CD4-positive, alpha-beta memory T cell (primary cell): ENCODE measurements around the gene PBX3. TPM values are rescaled to one million over a fixed set of nuclear protein-coding genes. Genes with fewer than 3 reads are reported as not detected.
A peak's percentile ranks its signal among the peaks of the same experiment; 100 is the strongest.
"Not testable (repeated sequence)": the region's sequence is repeated elsewhere in the genome, so short reads cannot be mapped to it uniquely, and the experiment has no call there.

Experiments
- CTCF ChIA-PET: fragments of 350-600 bp; sonication (Branson Sonifier 250); formaldehyde crosslinking; loops from one replicate; lab custom pipeline; 2021; ENCODE audit warnings: inconsistent platforms; ENCODE audit not compliant: partially characterized antibody; lab: Charles Lee
- POLR2A ChIA-PET: fragments of 350-600 bp; sonication (Branson Sonifier 250); formaldehyde crosslinking; loops from one replicate; lab custom pipeline; 2021; ENCODE audit not compliant: partially characterized antibody; lab: Charles Lee
- DNase-seq, 5 donors: peaks; one replicate each; pipeline versions ENCODE4 v3.0.0 to v3.0.0-alpha.2; 2020 to 2022; ENCODE audit warnings: mixed read lengths in 1 of 5
- H3K27ac ChIP-seq: one replicate; pipeline ENCODE4 v1.7.0; 2013; ENCODE audit warnings: low read depth, low read length
- H3K27me3 ChIP-seq: 2 replicates; pipeline ENCODE4 v1.7.0; 2013; ENCODE audit warnings: mild to moderate bottlenecking, low read length, moderate library complexity; ENCODE audit not compliant: insufficient read depth
- H3K36me3 ChIP-seq: 2 replicates; pipeline ENCODE4 v1.7.0; 2013; ENCODE audit warnings: mild to moderate bottlenecking, low read length, moderate library complexity; ENCODE audit not compliant: insufficient read depth
- H3K4me1 ChIP-seq: 2 replicates; pipeline ENCODE4 v1.7.0; 2013; ENCODE audit warnings: mild to moderate bottlenecking, low read length, moderate library complexity; ENCODE audit not compliant: insufficient read depth
- H3K4me3 ChIP-seq, 2 donors: one replicate each; pipeline ENCODE4 v1.7.0; 2013; ENCODE audit warnings: low read length in 2 of 2, mild to moderate bottlenecking in 1 of 2
- H3K9me3 ChIP-seq, 2 donors: one replicate each; pipeline ENCODE4 v1.7.0; 2013; ENCODE audit warnings: low read length in 2 of 2, control low read depth in 1 of 2; ENCODE audit not compliant: control insufficient read depth in 1 of 2
- H3K27ac Mint-ChIP-seq, 7 donors: one replicate each; pipeline ENCODE4 v1.8.0; 2020 to 2021; ENCODE audit warnings: mixed read lengths in 7 of 7, mild to moderate bottlenecking in 6 of 7, inconsistent platforms in 3 of 7, moderate library complexity in 3 of 7
- H3K27me3 Mint-ChIP-seq, 2 donors: one replicate each; pipeline ENCODE4 v1.8.0; 2020 to 2021; ENCODE audit warnings: mixed read lengths in 2 of 2
- H3K36me3 Mint-ChIP-seq, 2 donors: one replicate each; pipeline ENCODE4 v1.8.0; 2020 to 2021; ENCODE audit warnings: mixed read lengths in 2 of 2, inconsistent platforms in 1 of 2, mild to moderate bottlenecking in 1 of 2
- H3K4me1 Mint-ChIP-seq, 4 donors: one replicate each; pipeline ENCODE4 v1.8.0; 2020 to 2021; ENCODE audit warnings: mixed read lengths in 4 of 4, mild to moderate bottlenecking in 1 of 4
- H3K4me3 Mint-ChIP-seq, 8 donors: one replicate each; pipeline ENCODE4 v1.8.0; 2020 to 2021; ENCODE audit warnings: mixed read lengths in 8 of 8, mild to moderate bottlenecking in 7 of 8, moderate library complexity in 6 of 8, inconsistent platforms in 3 of 8
- H3K9me3 Mint-ChIP-seq, 8 donors: one replicate each; pipeline ENCODE4 v1.8.0; 2020 to 2021; ENCODE audit warnings: mixed read lengths in 8 of 8, mild to moderate bottlenecking in 5 of 8, inconsistent platforms in 3 of 8, moderate library complexity in 1 of 8
- intact Hi-C: fragments of 100-400 bp; cut with micrococcal nuclease; formaldehyde crosslinking; loops from one replicate; pipeline ENCODE4 v1.15.1; 2023
- polyA plus RNA-seq, 2 donors: library from polyadenylated mRNA; unstranded; fragments of 300-500 nt; fragmentation: Illumina TruSeq; gene quantifications; one replicate each; pipeline ENCODE4 v1.2.3, GENCODE V29; 2021
- total RNA-seq, 2 experiments: library from RNA; stranded (reverse); gene quantifications; one replicate each; pipeline ENCODE4 v1.2.3, GENCODE V29; 2021

PBX3 gene
- total and polyA plus RNA-seq, 4 experiments from 2014 or later: 2.2 to 17.0 (median 10.4) TPM

- peak overlapping the region in 3 of 7 donors; percentile 43 to 82 (median 57) for H3K27ac Mint-ChIP-seq
- POLR2A ChIA-PET: interaction anchor here (2.3 kb wide), 1 partner anchor 10 kb away, joined by 6 read pairs; no protein-coding TSS in a partner anchor
- H3K36me3 ChIP-seq: no peaks in the 10 kb centered on the region
- H3K27ac ChIP-seq: no peak overlapping the region
- peaks cover 26% of the 10 kb centered on the region for H3K4me1 ChIP-seq
- H3K9me3 Mint-ChIP-seq: no peaks in the 10 kb centered on the region
- H3K4me1 Mint-ChIP-seq: peaks cover 12 to 27% (median 20%) of the 10 kb centered on the region in 4 donors
- H3K27me3 Mint-ChIP-seq: no peaks in the 10 kb centered on the region
- no peak overlapping the region for H3K4me3 ChIP-seq
- no peaks in the 10 kb centered on the region for H3K27me3 ChIP-seq
- intact Hi-C loops: no loop called here
- H3K4me3 Mint-ChIP-seq: no peak overlapping the region
- no peaks in the 10 kb centered on the region for H3K9me3 ChIP-seq
- no peaks in the 10 kb centered on the region for H3K36me3 Mint-ChIP-seq
- DNase-seq: peak in 1 of 5 donors; percentile 6
- CTCF ChIA-PET: no interaction called here
These were observed 73.1 kb downstream of the PBX3 start for GRCh38 chr9:125820100-125820804.

DNA sequence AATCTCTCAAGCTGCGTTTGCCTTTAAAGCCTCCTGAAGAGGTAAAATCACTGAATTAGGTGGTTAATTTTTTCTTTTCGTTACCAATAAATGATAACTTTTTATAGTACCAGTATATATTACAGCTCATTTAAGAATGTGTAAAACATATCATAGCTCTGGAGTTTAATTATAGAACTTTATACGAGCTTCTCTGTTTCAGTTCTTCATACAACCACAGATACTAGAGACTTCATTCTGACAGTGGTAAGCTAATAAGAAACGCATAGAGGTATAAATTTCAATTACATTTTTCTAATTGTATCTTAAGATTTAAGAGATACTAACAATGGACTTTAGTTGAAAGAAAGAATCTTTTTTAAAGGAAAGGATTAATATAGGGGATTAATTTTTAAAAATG lies 73.9 kb downstream of the PBX3 start:
- no peak for DNase-seq
- Mint-ChIP-seq H3K9me3 (no peaks in the 10 kb centered on the region), H3K27ac (peak overlapping the region in 1 of 7 donors; percentile 36), H3K4me1 (peaks cover 16 to 34% (median 25%) of the 10 kb centered on the region in 4 donors), H3K27me3 (no peaks in the 10 kb centered on the region), H3K36me3 (no peaks in the 10 kb centered on the region), H3K4me3 (no peak overlapping the region)
- Histone ChIP-seq H3K9me3 (no peaks in the 10 kb centered on the region), H3K4me3 (no peak overlapping the region), H3K27me3 (no peaks in the 10 kb centered on the region), H3K27ac (no peak overlapping the region), H3K36me3 (no peaks in the 10 kb centered on the region), H3K4me1 (peaks cover 26% of the 10 kb centered on the region)
- CTCF ChIA-PET: no interaction called here
- POLR2A ChIA-PET: no interaction called here
- intact Hi-C loops: no loop called here

DNA sequence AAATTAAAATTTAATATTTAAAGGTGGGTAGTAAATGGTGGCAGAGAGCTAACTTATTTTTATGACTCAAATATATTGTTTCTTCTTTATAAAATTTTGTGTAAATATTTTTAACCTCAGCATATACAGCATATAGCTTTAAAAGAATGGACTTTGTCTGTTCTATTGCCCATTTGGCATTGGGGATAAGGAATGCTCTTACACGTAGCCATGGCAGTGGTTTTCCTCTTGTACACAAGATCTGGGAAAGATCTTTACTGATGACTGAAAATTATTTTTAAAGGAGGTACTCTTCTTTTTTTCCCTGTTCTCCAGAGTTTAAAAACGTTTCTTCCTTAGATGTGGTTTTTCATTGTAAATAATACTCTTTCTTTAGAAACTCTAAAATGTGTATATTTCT lies 75.0 kb downstream of the PBX3 start:
- no peak overlapping the region for H3K4me3 Mint-ChIP-seq

GRCh38 chr9:125822902-125823301 lies 75.7 kb downstream of the PBX3 start:
- no peaks in the 10 kb centered on the region for H3K27me3 Mint-ChIP-seq
- intact Hi-C loops: no loop called here
- ChIA-PET CTCF (interaction anchor here (1.2 to 1.3 kb wide), 2 partner anchors 10 to 15 kb away, joined by 3 read pairs; no protein-coding TSS in a partner anchor), POLR2A (interaction anchor here (1.3 to 1.7 kb wide), 3 partner anchors 75 to 116 kb away, joined by 4 to 6 read pairs (median 5); partner anchors contain the start of gene MAPKAP1)
- Histone ChIP-seq H3K27me3 (no peaks in the 10 kb centered on the region), H3K36me3 (no peaks in the 10 kb centered on the region), H3K4me3 (no peak overlapping the region), H3K9me3 (no peaks in the 10 kb centered on the region), H3K27ac (no peak overlapping the region), H3K4me1 (peaks cover 26% of the 10 kb centered on the region)
- peaks cover 16 to 34% (median 25%) of the 10 kb centered on the region in 4 donors for H3K4me1 Mint-ChIP-seq
- H3K9me3 Mint-ChIP-seq: no peaks in the 10 kb centered on the region
- peak overlapping the region in 6 of 7 donors; percentile 70 to 96 (median 94) for H3K27ac Mint-ChIP-seq
- H3K4me3 Mint-ChIP-seq: peak overlapping the region in 5 of 8 donors; percentile 11 to 96 (median 87)
- peak in 3 of 5 donors; percentile 7 to 44 (median 31) for DNase-seq
- H3K36me3 Mint-ChIP-seq: no peaks in the 10 kb centered on the region

More for the DNA sequence above, 75.0 kb downstream of the PBX3 start:
- intact Hi-C loops: no loop called here
- ChIA-PET POLR2A (no interaction called here), CTCF (interaction anchor here (1.2 to 1.3 kb wide), 2 partner anchors 11 to 16 kb away, joined by 3 read pairs; no protein-coding TSS in a partner anchor)
- Mint-ChIP-seq H3K27ac (peak overlapping the region in 1 of 7 donors; percentile 36), H3K4me1 (peaks cover 16 to 34% (median 25%) of the 10 kb centered on the region in 4 donors), H3K36me3 (no peaks in the 10 kb centered on the region), H3K27me3 (no peaks in the 10 kb centered on the region), H3K9me3 (no peaks in the 10 kb centered on the region)
- Histone ChIP-seq H3K4me1 (peaks cover 26% of the 10 kb centered on the region), H3K9me3 (no peaks in the 10 kb centered on the region), H3K27ac (no peak overlapping the region), H3K4me3 (no peak overlapping the region), H3K27me3 (no peaks in the 10 kb centered on the region), H3K36me3 (no peaks in the 10 kb centered on the region)
- DNase-seq: no peak

- H3K9me3 Mint-ChIP-seq, H3K27me3 ChIP-seq, H3K36me3 ChIP-seq, intact Hi-C loops, H3K36me3 Mint-ChIP-seq, H3K9me3 ChIP-seq, H3K27me3 Mint-ChIP-seq: not testable (repeated sequence)
- CTCF ChIA-PET: interaction anchor here (0.6 to 0.7 kb wide), 2 partner anchors 52 to 227 kb away, joined by 3 read pairs; no protein-coding TSS in a partner anchor
- peaks cover 20 to 41% (median 28%) of the 10 kb centered on the region in 4 donors for H3K4me1 Mint-ChIP-seq
- Histone ChIP-seq H3K4me1 (peaks cover 33% of the 10 kb centered on the region), H3K4me3 (peak overlapping the region; percentile 14 to 31), H3K27ac (peak overlapping the region; percentile 37)
- peak overlapping the region; percentile 84 to 96 (median 88) for H3K4me3 Mint-ChIP-seq
- peak; percentile 39 to 72 (median 67) for DNase-seq
- peak overlapping the region; percentile 70 to 96 (median 95) for H3K27ac Mint-ChIP-seq
- POLR2A ChIA-PET: interaction anchor here (0.6 to 1.7 kb wide), 5 partner anchors 76 to 1566 kb away, joined by 3 to 6 read pairs (median 4); partner anchors contain the start of genes MAPKAP1 and NEK6
These were observed 76.8 kb downstream of the PBX3 start for GRCh38 chr9:125823874-125824406.

DNA sequence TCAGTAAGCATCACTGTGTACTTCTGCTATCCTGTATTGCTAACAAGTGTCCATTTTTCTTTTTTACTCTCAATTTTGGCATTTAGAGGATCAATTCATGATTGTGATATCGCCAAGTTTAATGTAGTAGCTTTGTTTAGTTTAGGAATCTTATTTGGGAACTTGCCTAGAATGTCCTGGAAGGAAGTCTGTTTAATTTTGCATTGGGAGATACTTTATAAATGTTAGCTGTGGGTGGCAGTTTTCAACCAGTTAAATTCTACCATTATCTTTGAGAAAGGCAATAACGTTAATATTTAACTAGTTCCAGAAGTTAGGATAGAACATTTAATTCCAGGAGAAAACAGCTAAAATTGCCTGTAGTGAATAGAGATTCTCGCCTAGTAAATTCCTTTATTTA lies 78.6 kb downstream of the PBX3 start:
- POLR2A ChIA-PET: no interaction called here
- Histone ChIP-seq H3K4me1 (peaks cover 45% of the 10 kb centered on the region), H3K4me3 (no peak overlapping the region), H3K27ac (no peak overlapping the region), H3K27me3 (no peaks in the 10 kb centered on the region), H3K9me3 (no peaks in the 10 kb centered on the region), H3K36me3 (no peaks in the 10 kb centered on the region)
- Mint-ChIP-seq H3K27me3 (no peaks in the 10 kb centered on the region), H3K27ac (peak overlapping the region; percentile 10 to 80 (median 43)), H3K4me3 (peak overlapping the region in 4 of 8 donors; percentile 9 to 63 (median 50)), H3K9me3 (no peaks in the 10 kb centered on the region), H3K4me1 (peaks cover 23 to 46% (median 28%) of the 10 kb centered on the region in 4 donors), H3K36me3 (no peaks in the 10 kb centered on the region)
- CTCF ChIA-PET: no interaction called here
- intact Hi-C loops: loop anchor here (5.0 kb wide), 1 partner anchor 78 kb away; the partner anchor contains the start of gene PBX3
- DNase-seq: no peak

DNA sequence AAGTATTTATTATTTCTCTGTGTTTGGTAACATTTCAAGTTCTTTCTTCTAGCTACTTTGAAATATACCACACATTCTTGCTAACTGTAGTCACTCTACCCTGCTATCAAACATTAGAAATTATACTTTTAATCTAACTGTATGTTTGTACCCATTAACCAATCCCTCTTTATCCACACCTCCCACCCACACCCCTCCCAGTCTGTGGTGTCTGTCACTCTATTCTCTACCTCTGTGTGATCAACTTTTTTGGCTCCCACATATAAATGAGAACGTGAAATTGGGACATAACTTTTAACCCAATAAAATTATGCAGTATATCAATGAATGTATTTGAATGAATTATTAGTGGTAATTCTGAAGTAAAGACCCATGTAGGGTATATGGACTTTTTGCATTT lies 79.7 kb downstream of the PBX3 start:
- Mint-ChIP-seq H3K4me1 (peaks cover 23 to 46% (median 31%) of the 10 kb centered on the region in 4 donors), H3K36me3 (no peaks in the 10 kb centered on the region), H3K27me3 (no peaks in the 10 kb centered on the region), H3K4me3 (no peak overlapping the region), H3K9me3 (no peaks in the 10 kb centered on the region), H3K27ac (no peak overlapping the region)
- Histone ChIP-seq H3K4me3 (no peak overlapping the region), H3K27me3 (no peaks in the 10 kb centered on the region), H3K27ac (no peak overlapping the region), H3K9me3 (no peaks in the 10 kb centered on the region), H3K36me3 (no peaks in the 10 kb centered on the region), H3K4me1 (peaks cover 51% of the 10 kb centered on the region)
- POLR2A ChIA-PET: no interaction called here
- CTCF ChIA-PET: no interaction called here
- no peak for DNase-seq
- intact Hi-C loops: loop anchor here (5.0 kb wide), 1 partner anchor 80 kb away; the partner anchor contains the start of gene PBX3
